Measurements from ENCODE around the gene RAB33B.

DNA sequence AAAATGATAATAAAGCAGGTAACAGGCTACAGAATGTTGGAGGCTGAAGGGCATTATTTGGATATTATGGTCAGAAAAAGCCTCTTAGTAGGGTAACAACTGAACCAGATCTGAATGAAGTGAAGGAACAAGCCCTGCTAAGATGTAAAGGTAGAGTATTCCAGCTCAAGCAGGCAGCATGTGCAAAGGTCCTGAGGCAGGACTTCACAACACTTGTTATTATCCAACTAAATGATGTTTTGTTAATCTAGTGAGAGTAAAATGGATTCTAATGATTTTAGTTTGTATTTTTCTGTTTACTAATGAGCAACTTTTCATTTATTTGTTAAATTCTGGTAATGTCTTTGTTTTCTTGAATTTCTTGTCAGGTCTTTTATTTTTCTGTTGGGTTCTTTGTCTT is 35.7 kb downstream of the RAB33B start:
- TF ChIP-seq CTCF (conservative IDR thresholded peaks at IDR 0.05; ENCODE audit: low read length) = no peak
- TF ChIP-seq EZH2phosphoT487 (IDR thresholded peaks at IDR 0.05; ENCODE audit: borderline replicate concordance, low read depth, low read length) = no peak

Measured in OCI-LY7 (cell line).